Immature natural killer cell (primary cell): ENCODE results near the gene MYO7B. TPM values are rescaled to one million over a fixed set of nuclear protein-coding genes. Genes with fewer than 3 reads are reported as not detected.

Source experiments
- DNase-seq, 3 donors: peaks; one replicate each; pipeline ENCODE4 v3.0.0; 2022; ENCODE audit warnings: mixed read lengths in 1 of 3
- H3K27ac Mint-ChIP-seq, 6 donors: one replicate each; pipeline ENCODE4 v1.8.0; 2020; ENCODE audit warnings: mixed read lengths in 6 of 6, mild to moderate bottlenecking in 5 of 6, inconsistent platforms in 4 of 6, moderate library complexity in 3 of 6
- H3K27me3 Mint-ChIP-seq, 3 donors: one replicate each; pipeline ENCODE4 v1.8.0; 2020 to 2021; ENCODE audit warnings: low read depth in 3 of 3, mild to moderate bottlenecking in 3 of 3, mixed read lengths in 3 of 3, moderate library complexity in 3 of 3, inconsistent platforms in 1 of 3
- H3K36me3 Mint-ChIP-seq, 3 donors: one replicate each; pipeline ENCODE4 v1.8.0; 2020; ENCODE audit warnings: mixed read lengths in 3 of 3, inconsistent platforms in 2 of 3, mild to moderate bottlenecking in 2 of 3
- H3K4me1 Mint-ChIP-seq, 2 donors: one replicate each; pipeline ENCODE4 v1.8.0; 2020; ENCODE audit warnings: inconsistent platforms in 2 of 2, mild to moderate bottlenecking in 2 of 2, mixed read lengths in 2 of 2, moderate library complexity in 1 of 2
- H3K4me3 Mint-ChIP-seq, 5 donors: one replicate each; pipeline ENCODE4 v1.8.0; 2020; ENCODE audit warnings: mild to moderate bottlenecking in 5 of 5, mixed read lengths in 5 of 5, inconsistent platforms in 3 of 5, moderate library complexity in 3 of 5
- H3K9me3 Mint-ChIP-seq, 6 donors: one replicate each; pipeline ENCODE4 v1.8.0; 2020; ENCODE audit warnings: mild to moderate bottlenecking in 6 of 6, mixed read lengths in 6 of 6, inconsistent platforms in 4 of 6, moderate library complexity in 3 of 6
- polyA plus RNA-seq, 3 donors: library from polyadenylated mRNA; unstranded; fragments of 300-500 nt; fragmentation: Illumina TruSeq; gene quantifications; one replicate each; pipeline ENCODE4 v1.2.3, GENCODE V29; 2021

The MYO7B gene
- polyA plus RNA-seq, 3 donors from 2014 or later = 0.37 TPM; not detected in 2

DNA sequence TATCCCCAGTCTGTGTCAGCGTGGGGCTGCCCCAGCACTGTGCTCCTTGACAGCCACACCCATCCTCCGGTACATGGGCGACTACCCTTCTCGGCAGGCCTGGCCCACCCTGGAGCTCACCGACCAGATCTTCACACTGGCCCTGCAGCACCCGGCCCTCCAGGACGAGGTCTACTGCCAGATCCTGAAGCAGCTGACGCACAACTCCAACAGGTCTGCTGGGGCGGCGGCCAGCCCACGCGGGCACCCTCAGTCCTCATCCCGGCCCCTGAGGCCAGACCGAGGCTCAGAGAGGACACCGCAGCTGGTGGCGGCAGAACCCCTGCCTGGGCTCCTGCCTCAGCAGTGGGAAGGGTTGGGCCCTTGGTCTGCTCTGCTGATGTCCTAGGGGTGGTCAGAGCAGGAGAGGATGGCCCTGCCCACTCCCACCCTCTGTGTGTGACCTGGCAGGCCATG, 96.1 kb downstream of the MYO7B start:
- no peak overlapping the region for H3K27ac Mint-ChIP-seq
- no peak overlapping the region for H3K4me3 Mint-ChIP-seq
- peaks cover 0 to 2% (median 0%) of the 10 kb centered on the region in 3 donors for H3K27me3 Mint-ChIP-seq
- H3K9me3 Mint-ChIP-seq = no peaks in the 10 kb centered on the region
- H3K36me3 Mint-ChIP-seq = no peaks in the 10 kb centered on the region
- no peaks in the 10 kb centered on the region for H3K4me1 Mint-ChIP-seq
- DNase-seq = no peak

DNA sequence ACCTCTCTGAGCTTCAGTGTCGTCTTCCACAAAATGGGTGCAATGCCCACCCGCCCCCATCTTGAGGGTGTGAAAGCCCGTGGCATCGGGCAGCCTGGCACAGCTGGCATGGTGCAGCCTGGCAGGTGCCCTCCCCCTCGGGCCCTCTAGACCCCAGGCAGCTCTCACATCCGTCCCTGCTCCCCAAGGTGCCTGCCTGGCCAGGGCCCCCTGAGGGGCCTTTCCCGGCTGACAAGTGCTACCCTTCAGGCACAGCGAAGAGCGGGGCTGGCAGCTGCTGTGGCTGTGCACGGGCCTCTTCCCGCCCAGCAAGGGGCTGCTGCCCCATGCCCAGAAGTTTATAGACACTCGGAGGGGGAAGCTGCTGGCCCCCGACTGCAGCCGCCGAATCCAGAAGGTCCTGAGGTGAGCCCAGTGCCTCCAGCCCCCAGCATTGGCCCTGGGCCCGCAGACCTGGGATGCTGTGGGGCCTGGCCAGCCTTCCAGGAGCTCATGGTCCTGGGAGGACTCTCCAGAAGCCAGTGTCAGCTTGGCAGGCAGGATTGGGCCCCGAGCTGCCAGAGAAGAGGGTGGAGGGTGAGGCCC, 96.6 kb downstream of the MYO7B start:
- H3K27ac Mint-ChIP-seq = no peak overlapping the region
- no peaks in the 10 kb centered on the region for H3K4me1 Mint-ChIP-seq
- DNase-seq = no peak
- H3K27me3 Mint-ChIP-seq = peaks cover 0 to 2% (median 0%) of the 10 kb centered on the region in 3 donors
- no peaks in the 10 kb centered on the region for H3K36me3 Mint-ChIP-seq
- H3K9me3 Mint-ChIP-seq = no peaks in the 10 kb centered on the region
- no peak overlapping the region for H3K4me3 Mint-ChIP-seq

DNA sequence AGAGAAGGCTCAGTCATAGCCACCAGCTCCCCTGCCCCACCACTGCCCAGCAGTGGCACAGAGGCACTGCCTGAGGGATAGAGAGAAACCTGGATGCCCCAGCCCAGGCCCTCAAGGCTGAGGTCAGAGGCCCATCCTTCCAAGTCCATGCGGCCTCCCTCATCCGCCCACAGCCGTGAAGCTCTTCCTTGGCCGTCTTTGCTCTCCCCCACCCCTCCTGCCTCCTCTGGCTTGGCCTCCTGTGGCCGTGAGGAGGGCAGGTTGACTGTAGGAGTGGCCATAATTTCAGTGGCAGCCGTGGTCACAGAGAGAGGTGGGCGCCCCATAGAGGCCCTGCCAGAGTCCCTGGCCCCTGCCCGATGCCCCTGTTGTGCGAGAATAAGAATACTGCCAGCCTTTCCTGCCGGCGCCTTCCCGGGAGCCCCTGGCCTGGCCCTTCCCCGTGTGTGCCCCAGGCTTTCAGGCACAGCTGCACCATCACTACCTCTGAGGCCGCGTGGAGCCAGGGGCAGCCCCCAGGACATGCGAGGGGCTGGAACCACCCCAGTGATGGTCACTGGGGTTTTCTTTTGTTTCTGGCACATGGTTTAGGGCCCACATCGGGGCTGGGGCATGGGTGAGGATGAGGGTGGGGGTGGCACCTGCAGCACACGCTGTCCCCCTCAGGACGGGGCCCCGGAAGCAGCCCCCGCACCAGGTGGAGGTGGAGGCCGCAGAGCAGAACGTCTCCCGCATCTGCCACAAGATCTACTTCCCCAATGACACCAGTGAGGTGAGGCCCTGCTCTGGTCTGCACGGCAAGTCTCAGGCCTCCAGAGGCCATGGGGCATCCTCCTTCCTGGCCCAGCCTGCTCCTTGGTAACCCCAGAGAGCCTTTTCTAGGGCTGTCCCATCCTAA, 97.4 kb downstream of the MYO7B start:
- Mint-ChIP-seq H3K27me3 (peaks cover 0 to 2% (median 0%) of the 10 kb centered on the region in 3 donors), H3K4me3 (no peak overlapping the region), H3K27ac (no peak overlapping the region), H3K4me1 (no peaks in the 10 kb centered on the region), H3K9me3 (no peaks in the 10 kb centered on the region), H3K36me3 (no peaks in the 10 kb centered on the region)
- no peak for DNase-seq

DNA sequence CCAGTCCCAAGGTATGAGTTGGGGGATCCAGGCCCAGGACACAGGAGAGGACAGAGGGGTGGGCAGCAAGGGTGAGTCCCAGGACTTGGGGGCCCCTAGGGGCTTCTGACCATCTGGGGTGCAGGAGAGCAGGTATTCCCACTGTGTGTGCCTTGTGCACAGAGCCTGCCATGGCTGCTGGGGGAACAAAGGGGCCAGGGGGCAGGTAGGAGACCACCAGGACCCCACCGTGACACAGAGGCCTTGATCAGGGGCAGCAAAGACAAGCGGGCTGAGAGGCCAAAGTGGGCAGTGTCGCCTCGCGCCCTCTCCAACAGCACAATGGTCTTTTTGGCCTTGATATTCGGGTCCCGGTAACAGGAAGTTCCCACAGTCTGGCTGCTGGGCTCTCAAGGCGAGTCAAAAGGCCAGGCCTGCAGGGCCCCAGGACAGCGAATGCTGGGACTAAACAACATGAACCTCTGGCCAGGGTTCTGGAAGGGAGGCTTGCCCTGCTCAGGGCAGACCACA, 98.1 kb downstream of the MYO7B start:
- no peak overlapping the region for H3K27ac Mint-ChIP-seq
- no peaks in the 10 kb centered on the region for H3K9me3 Mint-ChIP-seq
- H3K36me3 Mint-ChIP-seq = no peaks in the 10 kb centered on the region
- no peaks in the 10 kb centered on the region for H3K4me1 Mint-ChIP-seq
- no peak overlapping the region for H3K4me3 Mint-ChIP-seq
- DNase-seq = no peak
- H3K27me3 Mint-ChIP-seq = no peaks in the 10 kb centered on the region

DNA sequence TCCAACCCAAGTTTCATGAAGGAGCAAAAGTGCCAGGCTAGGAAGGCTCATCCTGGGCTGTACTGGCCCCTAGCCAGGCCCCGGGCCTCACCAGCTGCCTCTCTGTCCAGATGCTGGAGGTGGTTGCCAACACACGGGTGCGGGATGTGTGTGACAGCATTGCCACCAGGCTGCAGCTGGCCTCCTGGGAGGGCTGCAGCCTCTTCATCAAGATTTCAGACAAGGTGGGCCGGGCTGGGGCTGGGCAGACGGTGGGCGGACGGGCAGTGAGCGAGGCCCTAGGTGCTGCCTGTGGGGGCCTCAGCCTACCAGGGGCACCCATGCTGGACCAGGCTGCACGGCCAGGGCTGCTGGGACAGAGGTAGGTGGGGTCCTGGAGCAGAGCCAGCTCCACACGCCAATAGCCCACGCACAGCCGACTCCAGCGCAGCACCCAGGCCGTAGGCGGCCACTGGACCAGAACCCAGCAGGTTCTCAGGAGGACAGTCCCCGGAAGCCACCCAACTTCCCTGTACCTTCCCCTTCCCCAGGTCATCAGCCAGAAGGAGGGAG, 98.7 kb downstream of the MYO7B start:
- Mint-ChIP-seq H3K27me3 (no peaks in the 10 kb centered on the region), H3K4me3 (no peak overlapping the region), H3K4me1 (no peaks in the 10 kb centered on the region), H3K27ac (no peak overlapping the region), H3K36me3 (no peaks in the 10 kb centered on the region), H3K9me3 (no peaks in the 10 kb centered on the region)
- no peak for DNase-seq

DNA sequence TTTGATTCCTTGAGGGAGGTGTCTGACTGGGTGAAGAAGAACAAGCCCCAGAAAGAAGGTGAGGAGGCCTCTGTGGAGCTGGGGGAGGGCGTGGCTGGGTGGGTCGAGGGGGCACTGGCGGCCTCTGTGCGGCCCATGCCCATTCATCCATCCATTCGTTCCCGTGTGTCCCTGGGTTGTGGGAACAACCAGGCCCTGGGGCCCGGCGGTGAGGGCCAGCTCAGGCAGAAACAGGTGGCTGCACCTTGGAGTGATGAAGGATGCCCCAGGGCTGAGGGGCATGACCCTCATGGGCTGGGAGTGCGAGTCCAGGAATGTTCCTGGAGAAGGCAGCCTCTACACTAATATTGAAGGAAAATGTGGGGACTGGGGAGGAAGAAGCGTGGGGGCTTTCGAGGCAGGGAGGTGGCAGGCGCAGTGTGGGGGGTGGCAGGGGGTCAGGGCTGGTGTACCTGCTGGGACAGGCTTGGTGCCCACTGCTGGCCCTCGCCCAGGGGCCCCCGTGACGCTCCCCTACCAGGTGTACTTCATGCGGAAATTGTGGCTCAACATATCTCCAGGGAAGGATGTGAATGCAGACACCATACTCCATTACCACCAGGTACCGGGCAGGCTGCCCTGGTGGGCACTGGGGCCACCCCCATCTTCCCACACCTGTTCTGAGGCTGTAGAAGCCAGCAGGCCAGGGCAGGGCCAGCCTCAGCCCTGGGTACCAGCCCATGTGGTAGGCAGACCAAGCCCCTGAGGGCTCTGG, 99.3 kb downstream of the MYO7B start:
- H3K27ac Mint-ChIP-seq = no peak overlapping the region

DNA sequence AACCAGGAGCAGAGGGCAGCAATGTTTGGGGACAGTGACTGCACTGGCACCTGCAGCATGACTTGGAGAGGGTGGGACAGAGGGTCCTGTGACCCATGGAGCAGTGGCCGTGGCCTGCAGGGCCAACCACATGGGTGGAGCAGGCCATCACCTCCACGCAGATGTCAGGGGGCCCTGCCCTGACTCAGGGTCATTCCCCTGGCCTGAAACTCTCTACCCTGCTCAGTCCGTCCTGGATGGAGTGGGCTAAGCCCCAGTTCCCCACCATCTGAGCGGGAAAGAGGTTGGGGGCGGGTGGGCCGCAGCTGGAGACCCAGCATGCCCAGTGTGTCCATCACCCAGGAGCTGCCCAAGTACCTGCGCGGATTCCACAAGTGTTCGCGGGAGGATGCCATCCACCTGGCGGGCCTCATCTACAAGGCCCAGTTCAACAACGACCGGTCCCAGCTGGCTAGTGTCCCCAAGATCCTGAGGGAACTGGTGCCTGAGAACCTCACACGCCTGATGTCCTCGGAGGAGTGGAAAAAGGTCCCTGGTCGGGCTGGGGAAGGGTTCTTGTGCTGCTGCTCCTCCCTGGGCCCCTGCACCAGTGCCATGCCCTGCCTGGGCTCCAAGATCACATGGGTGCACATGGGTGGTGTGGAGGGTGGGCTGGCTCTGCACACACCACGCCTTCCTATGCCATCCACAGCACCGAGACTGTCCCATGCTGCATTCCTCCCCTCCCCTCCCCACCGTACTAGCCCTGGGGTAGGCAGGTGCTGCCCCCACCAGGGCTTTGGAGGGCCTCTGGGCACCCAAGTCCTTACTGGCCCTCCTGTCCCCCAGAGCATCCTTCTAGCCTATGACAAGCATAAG, 100.1 kb downstream of the MYO7B start:
- H3K36me3 Mint-ChIP-seq = no peaks in the 10 kb centered on the region
- H3K9me3 Mint-ChIP-seq = no peaks in the 10 kb centered on the region
- H3K4me1 Mint-ChIP-seq = no peaks in the 10 kb centered on the region
- H3K27ac Mint-ChIP-seq = no peak overlapping the region
- H3K4me3 Mint-ChIP-seq = no peak overlapping the region
- DNase-seq = no peak
- no peaks in the 10 kb centered on the region for H3K27me3 Mint-ChIP-seq

More for the DNA sequence above, 99.3 kb downstream of the MYO7B start:
- no peaks in the 10 kb centered on the region for H3K27me3 Mint-ChIP-seq
- no peak for DNase-seq
- H3K9me3 Mint-ChIP-seq = no peaks in the 10 kb centered on the region
- H3K4me1 Mint-ChIP-seq = no peaks in the 10 kb centered on the region
- H3K4me3 Mint-ChIP-seq = no peak overlapping the region
- H3K36me3 Mint-ChIP-seq = no peaks in the 10 kb centered on the region

DNA sequence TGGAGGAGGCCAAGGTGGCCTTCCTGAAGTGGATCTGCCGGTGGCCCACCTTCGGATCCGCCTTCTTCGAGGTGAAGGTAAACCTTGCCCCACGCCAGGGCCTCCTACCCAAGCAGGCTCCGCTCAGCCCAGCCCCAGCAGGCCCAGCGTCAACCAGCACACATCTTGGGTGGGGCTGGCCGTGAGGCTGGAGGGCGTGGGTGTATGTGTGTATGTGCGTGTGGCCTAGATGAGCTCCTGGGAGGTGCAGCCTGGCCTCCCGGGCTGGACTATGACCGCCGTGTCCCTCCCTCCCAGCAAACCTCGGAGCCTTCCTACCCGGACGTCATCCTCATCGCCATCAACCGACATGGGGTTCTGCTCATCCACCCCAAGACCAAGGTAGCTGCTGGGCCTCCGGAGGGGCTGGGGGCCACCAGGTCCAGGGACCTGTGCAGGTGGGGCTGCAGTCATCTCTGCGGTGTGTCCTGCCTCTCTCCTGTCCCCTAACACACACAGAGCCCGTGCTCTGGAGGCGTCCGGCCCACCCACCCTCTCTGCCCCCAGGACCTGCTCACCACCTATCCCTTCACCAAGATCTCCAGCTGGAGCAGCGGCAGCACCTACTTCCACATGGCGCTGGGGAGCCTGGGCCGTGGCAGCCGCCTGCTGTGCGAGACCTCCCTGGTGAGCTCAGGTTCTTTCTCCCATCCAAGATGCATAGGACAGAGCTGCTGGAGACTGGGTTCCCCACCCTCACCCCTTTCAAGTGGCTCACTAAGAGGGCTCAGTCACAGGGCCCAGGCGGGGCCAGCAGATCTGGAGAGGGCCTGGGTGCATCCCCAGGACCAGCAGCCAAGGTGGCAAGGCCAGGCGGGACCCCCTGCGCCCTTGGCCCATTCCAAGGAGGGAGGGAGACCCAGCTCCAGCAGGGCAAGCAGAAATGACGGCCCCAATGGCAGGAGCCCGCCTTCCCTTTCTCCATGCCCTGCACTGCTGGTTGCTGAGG, 101.1 kb downstream of the MYO7B start:
- no peak for DNase-seq
- Mint-ChIP-seq H3K36me3 (no peaks in the 10 kb centered on the region), H3K9me3 (no peaks in the 10 kb centered on the region), H3K4me1 (no peaks in the 10 kb centered on the region), H3K4me3 (no peak overlapping the region), H3K27me3 (no peaks in the 10 kb centered on the region), H3K27ac (no peak overlapping the region)

DNA sequence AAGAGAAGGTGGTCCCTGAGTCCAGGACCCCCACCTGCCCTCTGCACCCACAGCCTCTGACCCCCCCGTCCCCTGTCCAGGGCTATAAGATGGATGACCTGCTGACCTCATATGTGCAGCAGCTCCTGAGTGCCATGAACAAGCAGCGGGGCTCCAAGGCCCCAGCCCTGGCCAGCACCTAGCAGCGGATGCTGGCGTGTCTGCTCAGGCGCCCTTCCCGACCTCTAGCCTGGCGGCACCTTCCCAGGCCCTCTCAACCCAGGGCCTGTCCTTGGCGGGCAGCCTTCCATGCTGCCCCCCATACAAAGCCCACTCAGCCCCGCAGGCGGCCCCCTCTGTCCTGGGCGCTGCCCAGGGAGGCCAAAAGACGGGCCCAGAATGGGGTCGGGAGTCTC, 101.8 kb downstream of the MYO7B start:
- Mint-ChIP-seq H3K27ac (no peak overlapping the region), H3K4me1 (no peaks in the 10 kb centered on the region), H3K4me3 (no peak overlapping the region)

DNA sequence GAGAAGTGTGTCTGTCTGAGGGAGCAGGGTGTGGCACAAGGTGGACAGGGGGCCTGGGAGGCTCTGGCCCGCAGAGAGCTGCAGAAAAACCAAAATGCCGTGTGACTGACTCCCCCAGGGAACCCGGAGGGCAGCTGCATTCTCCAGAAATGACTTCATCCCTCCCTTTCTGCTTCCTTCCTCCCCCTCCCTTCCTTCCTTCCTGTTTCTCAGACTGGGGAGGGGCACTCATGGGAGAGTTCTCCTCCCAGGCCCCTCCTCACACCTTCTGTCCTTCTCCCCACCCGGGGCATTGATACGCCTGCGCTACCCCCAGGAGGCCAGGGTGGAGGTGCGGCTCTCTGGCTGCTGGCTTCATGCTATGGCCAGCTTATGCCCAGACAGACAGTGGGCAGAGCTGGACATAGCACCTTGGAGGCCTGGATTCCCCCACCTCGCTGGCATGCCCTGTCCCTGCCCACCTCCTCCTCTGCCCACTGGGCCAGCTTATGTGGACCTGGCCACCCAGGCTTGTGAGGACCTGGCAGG, 102.3 kb downstream of the MYO7B start:
- Mint-ChIP-seq H3K27ac (no peak overlapping the region), H3K4me3 (no peak overlapping the region), H3K4me1 (no peaks in the 10 kb centered on the region)

More for the DNA sequence above, 101.8 kb downstream of the MYO7B start:
- Mint-ChIP-seq H3K27me3 (no peaks in the 10 kb centered on the region), H3K9me3 (no peaks in the 10 kb centered on the region), H3K36me3 (no peaks in the 10 kb centered on the region)
- DNase-seq = no peak

DNA sequence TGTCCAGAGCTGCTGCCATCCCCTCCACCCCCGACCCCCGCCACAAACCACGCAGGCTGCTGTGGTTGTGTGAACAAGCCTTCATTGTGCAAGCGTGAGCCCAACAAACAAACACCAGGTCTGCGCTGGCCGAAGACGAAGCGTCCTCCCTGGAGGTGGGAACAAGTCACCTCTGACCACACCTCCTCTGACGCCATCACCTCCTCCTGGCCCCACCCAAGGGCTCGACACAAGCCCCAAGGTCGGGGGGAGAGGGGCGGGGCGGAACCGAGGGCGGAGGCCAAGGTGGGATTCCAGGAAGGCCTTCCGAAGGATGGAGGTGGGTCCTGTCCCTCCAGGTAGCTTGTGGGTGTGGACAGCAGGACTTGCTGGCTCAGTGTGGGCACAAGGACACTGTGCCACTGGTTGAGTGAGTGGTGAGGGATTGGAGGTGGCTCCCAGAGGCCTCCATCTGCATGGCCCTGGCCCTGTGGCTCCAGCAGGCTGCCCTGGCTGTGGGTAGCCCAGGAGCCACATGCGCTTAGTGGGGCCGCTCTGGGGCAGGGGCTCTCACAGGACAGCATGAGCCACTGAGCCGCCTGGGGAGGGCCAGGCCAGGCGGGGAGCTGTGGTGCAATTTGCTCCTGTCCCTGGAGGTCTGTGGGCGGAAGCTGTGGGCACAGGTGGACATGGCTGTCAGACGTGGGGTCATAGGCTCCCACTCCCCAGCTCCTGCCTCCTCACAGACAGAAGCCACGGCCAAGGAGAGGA, 103.1 kb downstream of the MYO7B start:
- no peak for DNase-seq
- no peak overlapping the region for H3K4me3 Mint-ChIP-seq
- H3K4me1 Mint-ChIP-seq = no peaks in the 10 kb centered on the region
- H3K27ac Mint-ChIP-seq = peak overlapping the region in 1 of 6 donors; percentile 22
- no peaks in the 10 kb centered on the region for H3K9me3 Mint-ChIP-seq
- no peaks in the 10 kb centered on the region for H3K27me3 Mint-ChIP-seq
- H3K36me3 Mint-ChIP-seq = no peaks in the 10 kb centered on the region

More for the DNA sequence above, 102.3 kb downstream of the MYO7B start:
- Mint-ChIP-seq H3K9me3 (no peaks in the 10 kb centered on the region), H3K27me3 (no peaks in the 10 kb centered on the region), H3K36me3 (no peaks in the 10 kb centered on the region)
- no peak for DNase-seq
